PFSK-1 (cell line): ENCODE measurements around the gene DAAM1.

Experiments
- FOXP2 ChIP-seq: optimal IDR thresholded peaks from 2 replicates; pipeline ENCODE3; 2011; ENCODE audit warnings: borderline replicate concordance, control low read depth, inconsistent platforms; ENCODE audit not compliant: insufficient read depth; ENCODE audit errors: extremely low read length, extremely low read depth
- POLR2AphosphoS5 ChIP-seq: IDR thresholded peaks from 2 replicates; pipeline ENCODE4 v1.6.1; 2012; ENCODE audit warnings: low read depth, mild to moderate bottlenecking, control low read depth, low read length, moderate library complexity
- SIN3A ChIP-seq: IDR thresholded peaks from 2 replicates; pipeline ENCODE4 v1.6.1; 2012; ENCODE audit warnings: mild to moderate bottlenecking, low read length, moderate library complexity, borderline replicate concordance; ENCODE audit not compliant: insufficient read depth
- TAF1 ChIP-seq: IDR thresholded peaks from 2 replicates; pipeline ENCODE4 v1.6.1; 2012; ENCODE audit warnings: low read length, control low read depth, borderline replicate concordance; ENCODE audit not compliant: insufficient read depth
- TF ChIP-seq, protein P1 (sequence below), 2 experiments: IDR thresholded peaks; 2 replicates each; pipeline versions ENCODE4 v1.6.1 to v1.8.0; 2011 to 2012; ENCODE audit warnings: low read depth in 2 of 2, low read length in 2 of 2, control low read depth in 1 of 2, inconsistent platforms in 1 of 2, mild to moderate bottlenecking in 1 of 2, moderate library complexity in 1 of 2; ENCODE audit not compliant: insufficient read depth in 1 of 2

Gene DAAM1

DNA sequence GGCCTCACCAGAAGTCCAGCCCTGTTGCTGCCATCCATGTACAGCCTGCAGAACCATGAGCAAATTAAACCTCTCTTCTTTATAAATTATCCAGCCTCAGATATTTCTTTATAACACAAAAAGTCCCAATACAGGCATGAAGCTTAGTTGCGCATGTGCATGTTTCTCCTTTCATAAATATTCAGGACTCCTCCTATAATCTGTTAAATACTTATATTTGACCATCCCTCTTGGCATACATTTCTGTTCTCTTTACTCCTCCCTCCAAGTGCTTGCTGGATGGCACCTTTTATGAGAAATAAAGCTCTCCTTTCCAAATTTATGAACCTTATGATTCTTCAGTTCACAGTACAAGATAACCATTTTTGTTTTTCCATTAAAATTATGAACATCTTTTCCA lies 20.5 kb downstream of the DAAM1 start:
- TF ChIP-seq TAF1 (no peak), FOXP2 (no peak), SIN3A (no peak), POLR2AphosphoS5 (no peak)
- TF ChIP-seq, protein P1, sequence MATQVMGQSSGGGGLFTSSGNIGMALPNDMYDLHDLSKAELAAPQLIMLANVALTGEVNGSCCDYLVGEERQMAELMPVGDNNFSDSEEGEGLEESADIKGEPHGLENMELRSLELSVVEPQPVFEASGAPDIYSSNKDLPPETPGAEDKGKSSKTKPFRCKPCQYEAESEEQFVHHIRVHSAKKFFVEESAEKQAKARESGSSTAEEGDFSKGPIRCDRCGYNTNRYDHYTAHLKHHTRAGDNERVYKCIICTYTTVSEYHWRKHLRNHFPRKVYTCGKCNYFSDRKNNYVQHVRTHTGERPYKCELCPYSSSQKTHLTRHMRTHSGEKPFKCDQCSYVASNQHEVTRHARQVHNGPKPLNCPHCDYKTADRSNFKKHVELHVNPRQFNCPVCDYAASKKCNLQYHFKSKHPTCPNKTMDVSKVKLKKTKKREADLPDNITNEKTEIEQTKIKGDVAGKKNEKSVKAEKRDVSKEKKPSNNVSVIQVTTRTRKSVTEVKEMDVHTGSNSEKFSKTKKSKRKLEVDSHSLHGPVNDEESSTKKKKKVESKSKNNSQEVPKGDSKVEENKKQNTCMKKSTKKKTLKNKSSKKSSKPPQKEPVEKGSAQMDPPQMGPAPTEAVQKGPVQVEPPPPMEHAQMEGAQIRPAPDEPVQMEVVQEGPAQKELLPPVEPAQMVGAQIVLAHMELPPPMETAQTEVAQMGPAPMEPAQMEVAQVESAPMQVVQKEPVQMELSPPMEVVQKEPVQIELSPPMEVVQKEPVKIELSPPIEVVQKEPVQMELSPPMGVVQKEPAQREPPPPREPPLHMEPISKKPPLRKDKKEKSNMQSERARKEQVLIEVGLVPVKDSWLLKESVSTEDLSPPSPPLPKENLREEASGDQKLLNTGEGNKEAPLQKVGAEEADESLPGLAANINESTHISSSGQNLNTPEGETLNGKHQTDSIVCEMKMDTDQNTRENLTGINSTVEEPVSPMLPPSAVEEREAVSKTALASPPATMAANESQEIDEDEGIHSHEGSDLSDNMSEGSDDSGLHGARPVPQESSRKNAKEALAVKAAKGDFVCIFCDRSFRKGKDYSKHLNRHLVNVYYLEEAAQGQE (IDR thresholded peaks at IDR 0.05; ENCODE audit: insufficient read depth in 1 of 2, low read depth in 2 of 2, low read length in 2 of 2): no peak

DNA sequence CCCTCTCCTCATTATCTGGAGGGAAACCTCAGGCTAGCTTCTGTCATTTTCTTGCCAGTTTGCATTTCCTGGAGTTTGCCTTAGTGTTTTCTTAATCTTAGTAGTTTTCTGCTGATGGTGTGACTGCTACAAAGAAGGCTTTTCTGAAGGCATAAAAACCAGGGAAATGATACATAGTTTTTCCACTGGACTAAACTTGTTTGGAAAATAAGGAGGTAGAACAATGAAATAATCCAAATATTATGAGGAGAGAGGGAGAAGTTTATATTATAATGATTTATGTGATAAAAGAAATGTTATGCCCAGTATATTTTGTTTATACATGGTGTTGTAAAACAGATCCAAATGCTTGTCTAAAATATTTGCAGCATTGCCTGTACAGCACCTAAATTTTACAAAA lies 22.2 kb downstream of the DAAM1 start:
- no peak for TF ChIP-seq FOXP2

DNA sequence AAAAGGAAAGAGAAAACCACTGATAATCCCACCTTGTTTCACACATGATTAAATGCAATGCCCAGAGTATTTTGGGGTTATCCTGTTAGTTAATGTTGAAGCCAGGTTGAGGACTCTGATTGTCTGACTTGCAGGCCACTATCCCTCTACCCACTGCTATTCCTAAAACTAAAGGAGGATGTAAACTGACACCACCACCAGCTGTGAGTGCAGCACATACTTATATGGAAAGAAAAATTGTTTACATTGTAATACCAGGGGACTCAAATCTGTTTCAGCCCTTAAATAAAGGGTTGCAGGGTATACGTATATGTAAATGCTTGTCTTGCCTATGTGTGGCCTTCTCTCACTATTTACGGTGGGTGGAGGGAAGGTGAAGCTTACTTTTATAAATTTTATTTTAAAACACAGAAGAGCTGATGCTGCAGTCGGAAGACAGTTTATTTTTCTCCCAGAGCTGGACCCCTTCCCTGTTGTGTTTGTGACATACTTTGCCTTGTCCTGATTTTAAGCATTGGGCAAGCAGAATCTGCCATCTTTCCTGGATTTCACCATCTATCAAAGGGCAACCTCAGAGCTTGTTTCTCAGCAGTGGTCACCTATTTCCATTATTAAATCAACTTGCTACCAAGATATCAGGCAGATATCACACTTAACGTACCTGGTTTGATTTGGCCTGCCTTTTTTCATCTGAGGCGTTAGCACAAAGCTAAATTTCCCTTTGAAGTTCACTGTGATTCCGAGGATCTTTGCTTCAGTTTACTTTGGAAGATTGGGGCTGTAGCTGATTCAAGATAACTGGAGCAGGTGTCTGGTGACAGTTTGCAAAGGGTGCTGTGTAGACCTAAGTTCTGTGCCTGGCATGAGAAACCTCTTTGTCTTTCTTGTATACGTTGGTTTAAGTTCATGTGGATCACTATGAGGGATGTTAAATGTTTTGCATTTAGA lies 25.2 kb downstream of the DAAM1 start:
- TF ChIP-seq POLR2AphosphoS5: no peak

DNA sequence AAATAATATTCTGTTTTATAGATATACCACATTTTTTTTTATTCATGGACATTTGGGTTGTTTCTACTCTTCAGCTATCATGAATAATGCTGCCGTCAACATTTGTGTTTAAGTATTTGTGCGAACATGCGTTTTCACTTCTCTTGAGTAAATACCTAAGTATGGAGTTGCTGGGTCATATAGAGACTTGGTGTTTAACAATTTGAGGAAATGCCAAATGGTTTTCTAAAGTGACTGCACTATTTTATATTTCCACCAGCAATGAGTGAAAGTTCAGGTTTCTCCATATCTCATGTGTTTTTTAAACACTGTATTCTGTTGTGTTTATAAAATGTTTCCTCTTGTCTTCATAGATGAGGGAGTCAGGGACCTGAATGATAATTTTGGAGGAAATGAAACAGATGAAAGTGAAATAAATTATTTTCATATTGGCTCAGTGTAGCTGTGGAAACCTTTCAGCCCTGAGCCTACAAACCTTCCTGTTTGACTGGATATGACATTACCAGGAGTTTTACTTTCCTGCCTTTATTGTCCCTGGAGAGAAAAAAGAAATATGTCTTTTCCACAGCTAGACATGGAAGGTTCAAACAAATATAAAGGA lies 26.3 kb downstream of the DAAM1 start:
- TF ChIP-seq POLR2AphosphoS5 (no peak), TAF1 (no peak), FOXP2 (no peak), SIN3A (no peak)
- TF ChIP-seq, protein P1 (IDR thresholded peaks at IDR 0.05; ENCODE audit: insufficient read depth in 1 of 2, low read depth in 2 of 2, low read length in 2 of 2): no peak

DNA sequence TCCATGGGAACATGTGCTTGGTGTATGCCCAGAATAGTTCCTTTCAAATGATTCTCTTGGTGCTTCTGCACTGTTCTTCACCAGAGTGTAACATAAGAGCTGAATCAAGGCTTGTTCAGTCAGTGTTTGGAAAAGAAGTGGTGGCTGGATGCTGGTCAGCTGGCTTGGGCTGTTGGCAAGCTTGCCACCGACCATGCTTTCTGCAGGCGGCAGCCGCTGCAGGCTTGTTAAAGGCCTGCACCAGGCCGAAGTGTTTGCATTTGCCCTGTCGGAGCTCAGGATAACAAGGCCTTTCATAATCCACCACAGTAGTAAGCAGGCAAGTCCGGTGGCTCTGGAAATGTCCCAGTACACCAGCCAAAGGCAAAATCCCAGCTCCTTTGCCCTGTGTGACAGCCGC lies 26.9 kb downstream of the DAAM1 start:
- TF ChIP-seq, protein P1 (IDR thresholded peaks at IDR 0.05; ENCODE audit: insufficient read depth in 1 of 2, low read depth in 2 of 2, low read length in 2 of 2): no peak
- no peak for TF ChIP-seq SIN3A
- no peak for TF ChIP-seq POLR2AphosphoS5
- TF ChIP-seq TAF1: no peak
- no peak for TF ChIP-seq FOXP2

DNA sequence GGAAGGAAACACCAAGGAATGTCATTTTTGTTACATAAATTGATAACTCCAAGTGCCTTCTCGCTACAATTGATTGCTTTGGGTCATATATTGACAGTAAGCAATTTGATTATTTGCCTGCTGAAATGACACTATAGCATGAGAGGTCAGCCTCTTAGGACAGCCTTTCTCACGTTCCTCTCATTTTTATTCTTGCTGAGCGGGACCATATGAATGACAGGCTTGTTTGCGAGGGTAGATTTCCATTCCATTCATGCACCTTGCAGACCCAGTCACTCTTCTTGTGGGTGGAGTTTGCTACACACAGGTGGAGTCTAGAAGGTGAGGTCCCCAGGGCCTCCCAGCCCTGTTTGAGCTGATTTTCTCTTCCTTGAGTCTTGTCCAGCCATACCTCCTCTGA lies 27.3 kb downstream of the DAAM1 start:
- TF ChIP-seq, protein P1 (IDR thresholded peaks at IDR 0.05; ENCODE audit: insufficient read depth in 1 of 2, low read depth in 2 of 2, low read length in 2 of 2): no peak
- TF ChIP-seq SIN3A: no peak
- TF ChIP-seq TAF1: no peak
- TF ChIP-seq FOXP2: no peak
- no peak for TF ChIP-seq POLR2AphosphoS5
